NCI-H1105 treated with DMSO at 0.1 percent for 48 hours (cell line): ENCODE data around the gene CD19.
"Not testable (repeated sequence)": the region's sequence is repeated elsewhere in the genome, so short reads cannot be mapped to it uniquely, and the experiment has no call there.

ENCODE experiments used
- DNase-seq: peaks from one replicate; lab custom pipeline; 2025; lab: John Stamatoyannopoulos, UW

Gene CD19

DNA sequence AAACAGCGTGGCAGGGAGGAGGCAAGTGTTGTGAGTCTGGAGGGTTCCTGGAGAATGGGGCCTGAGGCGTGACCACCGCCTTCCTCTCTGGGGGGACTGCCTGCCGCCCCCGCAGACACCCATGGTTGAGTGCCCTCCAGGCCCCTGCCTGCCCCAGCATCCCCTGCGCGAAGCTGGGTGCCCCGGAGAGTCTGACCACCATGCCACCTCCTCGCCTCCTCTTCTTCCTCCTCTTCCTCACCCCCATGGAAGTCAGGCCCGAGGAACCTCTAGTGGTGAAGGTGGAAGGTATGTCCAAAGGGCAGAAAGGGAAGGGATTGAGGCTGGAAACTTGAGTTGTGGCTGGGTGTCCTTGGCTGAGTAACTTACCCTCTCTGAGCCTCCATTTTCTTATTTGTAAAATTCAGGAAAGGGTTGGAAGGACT lies at the start of gene CD19:
Gene CD19 (plus strand): TSS at position 171 of the 425 bp plus-strand sequence. CDS start 30 bp downstream, at position 201.
- no peak for DNase-seq

DNA sequence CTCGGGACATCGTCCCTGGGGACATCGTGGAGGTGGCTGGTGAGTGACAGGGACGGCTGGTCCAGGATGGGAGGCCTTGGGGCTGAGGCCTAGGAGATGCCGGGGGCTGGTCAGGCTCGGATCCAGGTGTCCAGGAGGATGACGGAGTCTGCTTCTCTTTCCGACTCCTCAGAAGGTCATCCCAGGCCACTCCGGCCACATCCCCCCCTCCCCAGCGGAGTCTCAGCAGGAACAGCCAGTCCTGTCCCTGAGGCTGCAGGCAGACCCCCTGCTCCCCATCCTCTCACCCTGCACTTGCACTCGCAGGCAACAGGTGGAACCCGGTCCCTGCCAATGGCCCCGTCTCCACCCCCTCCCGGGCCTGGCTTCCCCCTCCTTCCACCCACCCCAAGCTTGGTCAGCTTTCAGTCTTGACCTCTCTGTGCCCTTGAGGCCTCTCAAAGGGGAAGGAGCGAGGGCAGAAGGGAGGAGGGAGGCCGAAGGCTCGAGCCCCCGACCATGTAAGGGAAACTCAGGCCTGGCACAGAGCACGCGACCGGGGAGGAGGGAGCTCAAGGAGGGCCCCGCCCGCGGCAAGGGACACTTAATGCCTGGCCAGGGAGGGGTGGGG lies 49.1 kb upstream of the CD19 start:
- no peak for DNase-seq

DNA sequence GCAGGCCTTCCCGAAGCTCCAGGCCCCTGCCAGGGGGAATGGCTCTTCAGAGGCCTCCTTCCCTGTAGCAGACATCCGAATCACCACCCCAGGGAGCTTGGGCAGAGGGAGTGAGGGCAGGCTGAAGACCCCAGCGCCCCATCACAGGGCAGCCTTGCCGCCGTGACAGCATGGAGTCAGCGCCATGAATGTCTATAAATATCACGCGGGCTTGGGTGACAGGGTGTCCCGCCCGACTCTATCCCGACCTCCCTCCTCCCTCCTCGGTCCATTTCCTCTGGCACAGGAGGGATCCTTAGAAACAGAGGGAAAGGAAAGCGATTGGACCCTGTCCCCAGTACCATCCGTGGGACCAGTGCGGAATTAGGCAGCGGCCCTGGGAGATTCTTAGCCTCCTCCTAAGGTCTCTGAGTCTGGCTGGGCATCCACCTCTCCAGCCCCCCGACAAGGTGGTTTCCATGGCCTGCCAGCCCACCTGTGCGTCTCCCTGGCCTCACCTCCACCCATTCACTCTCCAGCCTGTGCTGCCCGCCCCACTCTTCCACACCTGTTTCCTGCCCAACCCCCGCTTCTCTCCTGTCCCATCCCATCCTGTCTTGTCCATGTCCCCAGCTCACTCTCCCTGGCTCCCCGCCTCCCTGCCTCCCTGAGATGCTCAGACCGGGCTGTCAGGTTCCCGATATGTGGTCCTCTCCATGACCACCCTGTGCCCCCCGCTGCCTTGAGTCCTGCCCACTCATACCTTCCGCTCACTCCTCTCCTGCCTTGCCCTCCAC lies 48.4 kb upstream of the CD19 start:
- no peak for DNase-seq

DNA sequence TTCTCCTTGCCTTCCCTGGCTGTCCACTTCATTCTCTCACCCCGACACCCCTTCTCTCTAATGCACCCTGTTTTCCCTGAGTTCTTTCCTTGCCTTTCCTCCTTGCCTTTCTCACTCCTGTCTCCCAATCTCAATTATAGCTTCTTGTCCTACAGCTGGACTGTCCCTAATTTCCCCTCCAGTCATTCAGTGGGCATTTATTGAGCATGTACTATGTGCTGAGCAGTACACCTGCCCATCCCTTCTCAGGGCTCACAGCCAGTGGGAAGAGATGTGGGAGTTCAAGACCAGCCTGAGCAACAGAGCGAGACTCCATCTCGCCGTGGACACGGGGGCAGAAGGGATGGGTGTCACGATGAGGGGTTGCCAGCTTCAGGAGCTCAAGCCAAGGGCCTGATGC lies 47.7 kb upstream of the CD19 start:
- no peak for DNase-seq

DNA sequence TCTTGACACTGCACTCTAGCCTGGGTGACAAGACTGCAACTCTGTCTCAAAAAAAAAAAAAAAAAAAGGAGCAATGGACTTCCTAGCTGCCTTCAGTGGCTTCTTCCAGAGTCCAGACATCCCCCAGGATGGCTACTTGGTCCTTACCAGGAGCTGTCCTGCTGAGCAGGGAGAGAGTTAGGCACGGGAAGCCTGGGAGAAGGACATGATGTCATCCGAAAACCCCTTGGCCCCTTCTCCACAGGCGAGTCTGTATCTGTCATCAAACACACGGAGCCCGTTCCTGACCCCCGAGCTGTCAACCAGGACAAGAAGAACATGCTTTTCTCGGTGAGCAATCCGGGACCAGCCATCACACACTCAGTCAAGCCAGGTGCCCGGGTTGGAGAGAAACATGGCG lies 44.8 kb upstream of the CD19 start:
- no peak for DNase-seq

DNA sequence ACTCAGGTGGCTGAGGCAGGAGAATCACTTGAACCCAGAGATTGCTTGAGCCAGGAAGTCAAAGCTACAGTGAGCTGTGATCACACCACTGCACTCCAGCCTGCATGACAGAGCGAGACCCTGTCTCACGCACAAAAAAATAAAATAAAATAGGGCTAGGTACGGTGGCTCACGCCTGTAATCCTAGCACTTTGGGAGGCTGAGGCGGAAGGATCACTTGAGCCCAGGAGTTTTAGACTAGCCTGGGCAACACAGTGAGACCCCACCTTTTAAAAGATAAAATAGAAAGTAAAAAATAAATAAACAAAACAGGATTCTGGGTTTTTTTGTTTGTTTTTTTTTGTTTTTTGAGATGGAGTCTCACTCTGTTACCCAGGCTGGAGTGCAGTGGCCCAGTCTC lies 41.4 kb upstream of the CD19 start:
- not testable (repeated sequence) for DNase-seq

DNA sequence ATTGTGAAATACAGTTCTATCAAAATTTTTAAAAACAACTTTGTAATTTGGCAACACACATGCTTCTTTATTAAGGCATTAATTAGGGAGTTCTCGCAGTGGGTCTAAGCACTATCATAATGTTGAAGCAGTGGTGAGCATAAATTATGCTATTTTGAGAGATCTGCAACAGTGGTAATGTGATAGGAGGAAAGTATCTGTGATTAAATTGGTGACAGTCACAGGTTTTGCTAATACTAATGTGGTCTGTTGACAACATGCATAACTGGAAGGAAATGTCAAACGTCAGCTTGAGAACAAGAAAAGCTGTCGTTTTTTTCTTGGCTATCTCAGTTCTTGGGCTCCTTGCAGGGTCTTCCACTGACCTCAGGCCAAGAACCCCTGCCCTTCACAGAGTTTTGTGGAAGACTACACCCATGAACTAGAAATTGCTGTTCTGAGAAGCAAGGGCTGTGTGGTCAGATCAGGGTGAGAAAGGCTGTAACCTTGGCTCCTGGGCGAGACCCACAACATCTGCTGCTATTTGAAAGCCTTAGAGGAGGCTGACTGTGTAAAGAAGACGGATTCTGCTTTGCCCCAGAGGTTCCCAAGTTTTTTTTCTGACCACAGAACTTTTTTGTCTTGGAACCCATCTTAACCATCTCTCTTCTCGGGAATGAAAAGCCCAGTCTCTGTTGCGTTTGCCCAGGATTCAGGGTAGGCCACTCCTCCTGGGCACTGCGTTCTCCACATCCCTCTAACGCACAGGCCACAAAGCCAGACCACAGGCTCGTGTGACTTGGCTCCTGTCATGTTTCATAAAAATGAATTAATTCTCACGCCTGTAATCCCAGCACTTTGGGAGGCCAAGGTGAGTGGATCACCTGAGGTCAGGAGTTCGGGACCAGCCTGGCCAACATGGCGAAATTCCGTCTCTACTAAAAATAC lies 39.5 kb upstream of the CD19 start:
- DNase-seq, result no peak

DNA sequence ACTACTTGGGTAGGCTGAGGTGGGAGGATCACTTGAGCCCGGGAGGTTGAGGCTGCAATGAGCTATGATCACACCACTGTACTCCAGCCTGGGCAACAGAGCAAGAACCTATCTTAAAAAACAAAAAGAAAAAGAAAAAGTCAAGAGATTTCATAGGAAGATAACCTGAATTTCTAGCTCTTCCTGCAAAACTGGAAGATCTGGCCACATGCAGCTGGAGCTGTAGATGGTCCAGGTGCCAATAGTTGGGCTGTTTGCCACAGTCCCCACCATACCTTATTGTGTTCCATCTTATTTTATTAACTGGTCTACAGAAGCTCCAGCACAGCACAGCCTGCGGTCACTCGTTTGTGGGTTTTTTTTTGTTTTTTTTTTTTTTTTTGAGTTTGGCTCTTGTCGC lies 38.5 kb upstream of the CD19 start:
- DNase-seq, result no peak

DNA sequence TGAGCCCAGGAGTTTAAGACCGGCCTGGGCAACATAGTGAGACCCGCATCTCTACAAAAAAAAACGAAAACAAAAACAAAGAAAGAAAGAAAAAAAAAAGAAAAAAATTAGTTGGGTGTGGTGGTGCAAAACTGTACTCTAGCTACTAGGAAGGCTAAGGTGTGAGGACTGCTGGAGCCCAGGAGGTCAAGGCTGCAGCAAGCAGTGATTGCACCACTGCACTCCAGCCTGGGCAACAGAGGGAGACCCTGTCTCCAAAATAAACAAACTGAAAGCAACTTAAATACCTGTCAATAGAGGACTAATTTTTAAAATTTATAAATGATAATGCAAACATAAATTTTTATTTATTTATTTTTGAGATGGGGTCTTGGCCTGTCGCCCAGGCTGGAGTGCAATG lies 36.2 kb upstream of the CD19 start:
- DNase-seq, result no peak

DNA sequence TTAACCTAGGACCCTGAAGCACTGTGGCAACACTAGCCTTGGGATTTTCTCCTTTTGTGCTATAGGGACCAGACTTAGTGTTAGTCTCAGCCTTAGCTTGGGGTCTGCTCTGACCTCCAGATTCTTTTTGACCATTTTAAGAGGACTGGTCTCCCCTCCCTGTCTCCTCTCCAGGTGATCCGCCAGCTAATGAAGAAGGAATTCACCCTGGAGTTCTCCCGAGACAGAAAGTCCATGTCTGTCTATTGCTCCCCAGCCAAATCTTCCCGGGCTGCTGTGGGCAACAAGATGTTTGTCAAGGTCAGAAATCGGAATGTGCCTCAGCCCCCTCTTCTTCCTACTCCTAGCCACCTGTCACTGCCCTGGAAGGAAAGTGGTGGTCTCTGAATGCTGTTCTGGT lies 33.9 kb upstream of the CD19 start:
- DNase-seq, result no peak

DNA sequence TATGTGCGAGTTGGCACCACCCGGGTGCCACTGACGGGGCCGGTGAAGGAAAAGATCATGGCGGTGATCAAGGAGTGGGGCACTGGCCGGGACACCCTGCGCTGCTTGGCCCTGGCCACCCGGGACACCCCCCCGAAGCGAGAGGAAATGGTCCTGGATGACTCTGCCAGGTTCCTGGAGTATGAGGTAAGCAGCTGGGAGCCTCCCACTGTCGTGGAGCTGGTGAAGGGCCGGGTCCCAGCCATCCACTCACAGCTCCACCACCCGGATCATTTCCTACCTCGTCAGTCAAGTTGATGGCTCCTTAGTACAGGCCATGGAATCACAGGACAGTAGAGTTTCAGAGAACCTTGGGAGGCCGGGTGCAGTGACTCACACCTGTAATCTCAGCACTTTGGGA lies 33.5 kb upstream of the CD19 start:
- no peak for DNase-seq

DNA sequence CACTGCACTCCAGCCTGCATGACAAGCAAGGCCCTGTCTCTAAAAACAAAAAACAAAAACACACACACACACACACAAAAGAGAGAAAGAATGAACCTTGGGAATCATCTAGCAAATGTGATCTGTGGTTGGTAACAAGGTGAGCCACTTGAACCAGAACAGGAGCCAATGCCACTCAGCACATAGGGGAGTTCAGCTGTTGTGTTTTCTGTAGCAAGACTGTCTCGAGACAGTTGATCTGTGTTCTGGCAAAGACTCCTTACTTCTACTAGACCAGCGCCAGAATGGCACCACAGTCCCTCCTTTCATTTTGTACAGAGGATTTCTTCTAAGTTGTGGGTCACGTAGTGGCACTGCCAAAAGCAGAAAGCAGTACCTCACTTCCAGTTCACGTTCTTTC lies 32.8 kb upstream of the CD19 start:
- DNase-seq, result no peak

DNA sequence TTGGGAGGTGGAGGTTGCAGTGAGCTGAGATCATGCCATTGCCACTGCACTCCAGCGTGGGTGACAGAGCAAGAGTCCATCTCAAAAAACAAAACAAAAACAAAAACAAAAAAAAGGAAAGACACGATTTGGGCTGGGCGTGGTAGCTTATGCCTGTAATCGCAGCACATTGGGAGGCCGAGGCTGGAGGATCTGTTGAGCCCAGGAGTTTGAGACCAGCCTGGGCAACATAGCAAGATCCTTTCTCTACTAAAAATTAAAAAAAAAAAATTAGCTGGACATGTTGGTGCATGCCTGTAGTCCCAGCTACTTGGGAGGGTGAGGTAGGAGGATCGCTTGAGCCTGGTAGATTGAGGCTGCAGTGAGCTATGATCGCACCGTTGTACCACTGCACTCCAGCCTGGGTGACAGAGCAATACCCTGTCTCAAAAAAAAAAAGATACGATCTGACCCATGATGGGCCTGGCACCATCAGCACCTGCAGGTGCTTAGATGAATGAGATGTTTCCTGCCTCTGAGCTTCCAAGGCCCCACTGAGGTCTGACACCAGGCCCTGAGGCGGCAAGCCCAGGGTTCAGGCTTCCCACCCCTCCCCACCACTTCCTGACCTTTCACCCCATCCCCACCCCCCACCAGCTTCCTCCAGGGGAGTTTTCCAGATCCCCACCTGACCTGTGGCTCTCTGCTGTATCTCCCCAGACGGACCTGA lies 31.7 kb upstream of the CD19 start:
- no peak for DNase-seq

DNA sequence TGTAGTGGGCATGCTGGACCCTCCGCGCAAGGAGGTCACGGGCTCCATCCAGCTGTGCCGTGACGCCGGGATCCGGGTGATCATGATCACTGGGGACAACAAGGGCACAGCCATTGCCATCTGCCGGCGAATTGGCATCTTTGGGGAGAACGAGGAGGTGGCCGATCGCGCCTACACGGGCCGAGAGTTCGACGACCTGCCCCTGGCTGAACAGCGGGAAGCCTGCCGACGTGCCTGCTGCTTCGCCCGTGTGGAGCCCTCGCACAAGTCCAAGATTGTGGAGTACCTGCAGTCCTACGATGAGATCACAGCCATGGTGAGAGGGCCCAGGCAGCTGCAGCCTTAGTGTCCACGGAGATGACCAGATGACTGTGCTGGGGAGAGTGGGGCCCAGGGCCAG lies 31.2 kb upstream of the CD19 start:
- no peak for DNase-seq

DNA sequence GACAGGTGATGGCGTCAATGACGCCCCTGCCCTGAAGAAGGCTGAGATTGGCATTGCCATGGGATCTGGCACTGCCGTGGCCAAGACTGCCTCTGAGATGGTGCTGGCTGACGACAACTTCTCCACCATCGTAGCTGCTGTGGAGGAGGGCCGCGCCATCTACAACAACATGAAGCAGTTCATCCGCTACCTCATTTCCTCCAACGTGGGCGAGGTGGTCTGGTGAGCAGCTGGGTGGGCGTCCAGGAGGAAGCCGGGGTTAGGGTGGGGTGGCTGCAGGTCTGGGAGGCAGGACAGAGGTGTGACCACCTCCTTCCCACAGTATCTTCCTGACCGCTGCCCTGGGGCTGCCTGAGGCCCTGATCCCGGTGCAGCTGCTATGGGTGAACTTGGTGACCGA lies 29.9 kb upstream of the CD19 start:
- DNase-seq, result no peak

DNA sequence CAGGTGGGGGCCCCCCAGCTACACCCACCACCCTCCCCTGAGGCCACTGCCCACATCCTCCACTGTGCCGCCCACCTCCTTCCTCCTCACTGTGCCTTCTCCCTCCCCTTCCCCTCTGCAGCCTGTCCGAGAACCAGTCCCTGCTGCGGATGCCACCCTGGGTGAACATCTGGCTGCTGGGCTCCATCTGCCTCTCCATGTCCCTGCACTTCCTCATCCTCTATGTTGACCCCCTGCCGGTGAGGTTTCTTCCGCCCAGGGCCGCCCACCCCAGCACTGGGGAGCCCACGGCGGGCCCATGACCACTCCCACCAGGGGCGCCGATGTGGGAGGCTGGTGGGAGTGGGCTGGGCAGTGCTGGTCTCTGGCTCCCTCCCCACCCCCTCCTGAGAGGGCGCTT lies 28.9 kb upstream of the CD19 start:
- DNase-seq, result no peak

DNA sequence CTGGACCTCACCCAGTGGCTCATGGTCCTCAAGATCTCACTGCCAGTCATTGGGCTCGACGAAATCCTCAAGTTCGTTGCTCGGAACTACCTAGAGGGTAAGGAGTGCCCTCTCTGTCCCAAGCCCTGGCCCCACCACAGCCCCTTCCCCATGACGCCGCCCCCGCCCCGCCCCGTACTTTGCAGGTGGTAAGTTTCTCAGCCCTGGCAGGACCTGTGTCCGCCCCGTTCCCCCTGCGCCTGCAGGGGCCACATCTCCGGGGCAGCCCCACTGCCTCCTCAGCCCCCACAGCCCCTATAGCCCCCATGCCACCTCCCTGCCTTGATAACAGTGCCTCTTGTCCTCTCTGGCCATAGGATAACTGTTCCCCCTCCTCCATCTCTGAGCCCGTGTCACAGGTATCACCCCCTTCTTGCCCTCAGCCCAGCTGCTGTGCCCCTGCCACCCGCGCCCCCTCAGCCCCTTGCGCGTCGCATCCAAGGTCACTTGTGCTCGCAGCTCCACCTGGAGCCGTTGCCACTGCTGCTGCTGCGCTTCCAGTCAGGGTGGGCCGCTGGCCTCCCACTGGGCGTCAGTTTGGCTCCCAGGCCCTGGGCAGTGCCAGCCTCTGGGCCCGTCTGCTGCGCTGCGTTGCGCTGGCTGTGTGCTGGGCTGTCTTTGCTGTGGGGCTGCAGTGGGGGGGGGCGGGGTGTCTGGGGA lies 28.3 kb upstream of the CD19 start:
- no peak for DNase-seq

DNA sequence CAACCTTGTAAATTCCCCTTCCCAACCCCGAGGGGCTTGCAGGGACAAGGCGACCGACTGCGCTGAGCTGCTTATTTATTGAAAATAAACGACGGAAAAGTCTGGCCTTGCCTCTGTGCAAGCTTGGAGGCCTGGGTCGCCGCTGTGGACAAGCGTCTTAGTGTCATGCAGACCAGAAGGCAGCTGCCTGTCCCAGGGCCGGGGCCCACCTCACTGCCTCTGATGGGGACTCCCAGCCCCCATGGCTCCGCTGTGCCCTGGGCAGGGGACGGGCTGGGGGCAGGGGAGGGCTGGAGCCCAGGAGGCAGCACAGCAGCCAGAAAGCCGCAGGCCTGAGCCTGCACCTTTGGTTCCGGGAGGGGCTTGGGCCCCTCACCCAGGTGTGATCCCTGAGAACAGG lies 27.4 kb upstream of the CD19 start:
- DNase-seq, result no peak

DNA sequence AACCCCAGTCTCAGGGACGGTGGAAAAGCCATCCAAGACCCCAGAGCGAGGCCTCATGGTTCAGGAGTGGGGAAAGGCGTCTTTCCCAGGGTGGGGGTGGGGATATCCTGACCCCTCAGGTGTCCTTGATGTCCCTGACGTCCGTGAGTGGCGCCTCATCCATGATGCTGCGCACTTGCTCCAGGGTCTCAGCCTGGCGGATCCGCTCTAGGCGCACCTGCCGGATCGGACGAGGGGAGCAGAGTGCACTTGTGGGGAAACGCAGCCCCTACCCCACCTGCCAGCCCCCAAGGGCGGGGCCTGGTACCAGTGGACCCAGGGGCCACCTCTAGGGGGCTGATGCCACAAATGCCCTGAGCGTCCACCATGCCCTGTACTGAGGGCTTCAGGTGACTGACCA lies 26.9 kb upstream of the CD19 start:
- no peak for DNase-seq

DNA sequence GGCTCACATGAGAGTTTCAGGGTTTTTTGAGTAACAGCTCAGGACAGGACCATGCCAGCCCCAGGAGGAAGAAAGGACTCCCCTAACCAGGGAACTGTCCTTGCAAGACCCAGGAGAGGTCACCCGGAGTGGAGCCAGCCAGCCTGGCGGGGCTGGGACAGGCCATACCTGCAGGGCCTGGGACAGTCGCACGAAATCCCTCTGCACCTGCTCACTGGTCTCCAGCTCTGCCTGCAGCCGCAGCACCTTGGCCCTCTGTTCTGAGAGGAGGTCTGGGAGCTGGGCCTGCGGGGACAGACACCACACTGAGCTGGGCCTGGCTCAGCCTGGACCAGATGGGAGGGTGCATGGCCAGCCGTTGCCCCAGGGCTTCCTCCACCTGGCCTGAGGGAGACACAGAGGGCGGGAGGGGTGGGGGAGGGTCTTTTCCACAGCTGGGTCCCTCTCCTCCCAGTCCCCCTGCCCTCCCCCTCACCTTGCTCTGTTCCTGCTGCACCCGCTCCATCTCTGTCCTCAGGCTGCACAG lies 26.5 kb upstream of the CD19 start:
- DNase-seq, result no peak

DNA sequence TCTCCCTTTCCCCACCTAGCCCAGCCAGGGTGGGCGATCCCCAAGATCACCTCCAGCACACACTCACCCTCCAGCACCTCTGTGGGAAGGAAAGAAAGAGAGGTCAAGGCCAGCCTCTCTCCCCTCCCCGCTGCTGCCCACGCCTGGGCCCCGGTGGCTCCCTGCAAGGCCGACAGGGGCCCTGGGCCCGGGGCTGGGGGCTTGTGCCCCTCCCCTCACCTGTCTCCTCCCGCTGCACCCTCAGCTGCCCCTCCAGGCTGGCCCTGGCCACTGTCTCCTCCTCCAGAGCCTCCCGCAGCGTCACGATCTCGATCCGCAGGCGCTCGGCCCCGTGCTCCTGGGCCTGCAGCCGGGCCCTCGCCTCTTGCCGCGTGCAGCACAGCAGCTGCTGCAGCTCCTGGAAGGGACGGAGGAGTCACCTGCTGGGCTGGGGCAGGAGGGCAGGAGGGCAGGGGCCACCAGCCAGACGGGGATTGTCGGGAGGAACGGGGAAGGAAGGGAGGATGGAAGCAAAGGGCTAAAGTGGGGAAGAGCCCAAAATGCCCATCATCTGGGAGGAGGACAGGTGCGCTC lies 25.9 kb upstream of the CD19 start:
- DNase-seq, result no peak
